Panc1 (cell line): ENCODE results near the gene MYH13. TPM values are rescaled to one million over a fixed set of nuclear protein-coding genes. Genes with fewer than 3 reads are reported as not detected.

ENCODE experiments used
- ATAC-seq: fragments of 200-7000 bp; cut with Tn5 transposase; 2 replicates; pipeline ENCODE4 v1.9.1; 2020; ENCODE audit warnings: mild to moderate bottlenecking, moderate library complexity
- BruUV-seq: library from RNA; stranded (reverse); fragments of 400-500 nt; replicated peaks from 2 replicates; lab custom pipeline; 2021; lab: Mats Ljungman, UMichigan
- CTCF ChIA-PET: fragments of 300-600 bp; sonication (Branson Sonifier 250); formaldehyde crosslinking; loops from one replicate; lab custom pipeline; 2022; ENCODE audit warnings: antibody characterized with exemption; lab: Charles Lee
- POLR2A ChIA-PET: fragments of 300-600 bp; sonication (Branson Sonifier 250); formaldehyde crosslinking; loops from one replicate; lab custom pipeline; 2022; ENCODE audit warnings: antibody characterized with exemption; lab: Charles Lee
- DNase-seq: peaks from one replicate; pipeline ENCODE4 v3.0.0-alpha.2; 2010; ENCODE audit warnings: low read depth, low spot score
- H3K27ac ChIP-seq: 2 replicates; pipeline ENCODE4 v1.5.1; 2011; ENCODE audit warnings: mild to moderate bottlenecking, low read length, inconsistent platforms
- H3K27me3 ChIP-seq: fragments of 200-500 bp; sonication (Bioruptor generic); 2 replicates; pipeline ENCODE4 v1.6.0; 2014; ENCODE audit warnings: low read length, inconsistent platforms; ENCODE audit not compliant: control insufficient read depth, insufficient read depth
- H3K36me3 ChIP-seq: fragments of 200-500 bp; sonication (Bioruptor generic); 2 replicates; pipeline ENCODE4 v1.5.1; 2014; ENCODE audit warnings: inconsistent platforms, mild to moderate bottlenecking, low read length, moderate library complexity; ENCODE audit not compliant: control insufficient read depth, insufficient read depth
- H3K4me1 ChIP-seq: 2 replicates; pipeline ENCODE4 v1.5.1; 2011; ENCODE audit warnings: inconsistent platforms, mild to moderate bottlenecking, low read length, moderate library complexity; ENCODE audit not compliant: control insufficient read depth, insufficient read depth
- H3K4me3 ChIP-seq, 2 experiments: 2 replicates each; pipeline ENCODE4 v1.5.1; 2011 to 2012; ENCODE audit warnings: low read depth in 2 of 2, low read length in 2 of 2, mild to moderate bottlenecking in 2 of 2, inconsistent platforms in 1 of 2, moderate library complexity in 1 of 2
- H3K9me3 ChIP-seq: fragments of 200-500 bp; sonication (Bioruptor generic); 2 replicates; pipeline ENCODE4 v1.5.1; 2014; ENCODE audit warnings: low read depth, mild to moderate bottlenecking, inconsistent platforms, low read length, moderate library complexity; ENCODE audit not compliant: control insufficient read depth, insufficient read depth
- CTCF ChIP-seq: fragments of 450-650 bp; IDR thresholded peaks from 2 replicates; pipeline ENCODE4 v1.5.1; 2017; ENCODE audit warnings: mild to moderate bottlenecking
- POLR2AphosphoS5 ChIP-seq: IDR thresholded peaks from 2 replicates; pipeline ENCODE4 v1.6.1; 2012; ENCODE audit warnings: mild to moderate bottlenecking, low read depth, low read length, moderate library complexity
- REST ChIP-seq, 2 experiments: IDR thresholded peaks; 2 replicates each; pipeline ENCODE4 v1.6.1; 2011 to 2012; ENCODE audit warnings: low read depth in 2 of 2, control low read depth in 1 of 2, low read length in 1 of 2, mild to moderate bottlenecking in 1 of 2, moderate library complexity in 1 of 2; ENCODE audit not compliant: insufficient read depth in 1 of 2
- SIN3A ChIP-seq: IDR thresholded peaks from 2 replicates; pipeline ENCODE4 v1.6.1; 2012; ENCODE audit warnings: low read depth, mild to moderate bottlenecking, low read length, moderate library complexity, borderline replicate concordance; ENCODE audit not compliant: insufficient read depth
- TCF7L2 ChIP-seq: IDR thresholded peaks from 2 replicates; pipeline ENCODE4 v1.6.1; 2011; ENCODE audit warnings: mild to moderate bottlenecking, low read depth, low read length, inconsistent platforms
- in situ Hi-C: cut with HindIII; loops from 2 replicates; pipeline ENCODE4 v1.10.0; 2016; ENCODE audit warnings: low sequenced_read_pairs, low pct_unique_long_range_greater_than_20kb
- intact Hi-C: fragments of 100-400 bp; cut with micrococcal nuclease; formaldehyde crosslinking; loops from one replicate; pipeline ENCODE4 v1.10.0; 2022; ENCODE audit not compliant: unreplicated experiment
- total RNA-seq: library from RNA; stranded (reverse); gene quantifications from one replicate; pipeline ENCODE4 v1.2.1, GENCODE V29; 2021; ENCODE audit not compliant: unreplicated experiment

Gene MYH13
- total RNA-seq, 1 experiment from 2014 or later, result not detected

GRCh38 chr17:10316801-10317542 is 55.8 kb downstream of the MYH13 start:
- ChIA-PET CTCF (interaction anchor here (0.7 kb wide), 1 partner anchor 11 kb away, joined by 5 read pairs; no protein-coding TSS in a partner anchor), POLR2A (no interaction called here)
- Histone ChIP-seq H3K27ac (no peak overlapping the region), H3K9me3 (no peaks in the 10 kb centered on the region), H3K4me1 (no peaks in the 10 kb centered on the region), H3K27me3 (no peaks in the 10 kb centered on the region), H3K36me3 (no peaks in the 10 kb centered on the region), H3K4me3 (no peak overlapping the region)
- ATAC-seq (no peak), DNase-seq (no peak)
- in situ Hi-C loops, result no loop called here
- TF ChIP-seq POLR2AphosphoS5, result no peak
- no peak for TF ChIP-seq REST (IDR thresholded peaks at IDR 0.05; ENCODE audit: insufficient read depth in 1 of 2, low read depth in 2 of 2, low read length in 1 of 2)
- TF ChIP-seq CTCF, result peak; percentile 48
- BruUV-seq, result no TSS peak
- intact Hi-C loops, result no loop called here

- Histone ChIP-seq H3K4me3 (no peak overlapping the region), H3K36me3 (no peaks in the 10 kb centered on the region), H3K27ac (no peak overlapping the region), H3K27me3 (no peaks in the 10 kb centered on the region), H3K4me1 (no peaks in the 10 kb centered on the region), H3K9me3 (no peaks in the 10 kb centered on the region)
- CTCF ChIA-PET, result no interaction called here
- DNase-seq (no peak), ATAC-seq (no peak)
- TF ChIP-seq POLR2AphosphoS5 (no peak), TCF7L2 (no peak), REST (IDR thresholded peaks at IDR 0.05; ENCODE audit: insufficient read depth in 1 of 2, low read depth in 2 of 2, low read length in 1 of 2) (no peak), SIN3A (no peak), CTCF (no peak)
- in situ Hi-C loops (no loop called here), intact Hi-C loops (no loop called here)
- BruUV-seq, result no TSS peak
- POLR2A ChIA-PET, result no interaction called here
These were observed 58.5 kb downstream of the MYH13 start for GRCh38 chr17:10314329-10314728.
